Activated CD8-positive, alpha-beta memory T cell treated with anti-CD3 and anti-CD28 coated beads, Interleukin-2, amount 50 U/mL, for 1 hour (primary cell): ENCODE data around the gene SERPINE1.
"Not testable (repeated sequence)": the region's sequence is repeated elsewhere in the genome, so short reads cannot be mapped to it uniquely, and the experiment has no call there.

ENCODE experiments used
- DNase-seq: peaks from one replicate; pipeline ENCODE4 v3.0.0-alpha.2; 2020; ENCODE audit errors: extremely low read depth

Gene SERPINE1

DNA sequence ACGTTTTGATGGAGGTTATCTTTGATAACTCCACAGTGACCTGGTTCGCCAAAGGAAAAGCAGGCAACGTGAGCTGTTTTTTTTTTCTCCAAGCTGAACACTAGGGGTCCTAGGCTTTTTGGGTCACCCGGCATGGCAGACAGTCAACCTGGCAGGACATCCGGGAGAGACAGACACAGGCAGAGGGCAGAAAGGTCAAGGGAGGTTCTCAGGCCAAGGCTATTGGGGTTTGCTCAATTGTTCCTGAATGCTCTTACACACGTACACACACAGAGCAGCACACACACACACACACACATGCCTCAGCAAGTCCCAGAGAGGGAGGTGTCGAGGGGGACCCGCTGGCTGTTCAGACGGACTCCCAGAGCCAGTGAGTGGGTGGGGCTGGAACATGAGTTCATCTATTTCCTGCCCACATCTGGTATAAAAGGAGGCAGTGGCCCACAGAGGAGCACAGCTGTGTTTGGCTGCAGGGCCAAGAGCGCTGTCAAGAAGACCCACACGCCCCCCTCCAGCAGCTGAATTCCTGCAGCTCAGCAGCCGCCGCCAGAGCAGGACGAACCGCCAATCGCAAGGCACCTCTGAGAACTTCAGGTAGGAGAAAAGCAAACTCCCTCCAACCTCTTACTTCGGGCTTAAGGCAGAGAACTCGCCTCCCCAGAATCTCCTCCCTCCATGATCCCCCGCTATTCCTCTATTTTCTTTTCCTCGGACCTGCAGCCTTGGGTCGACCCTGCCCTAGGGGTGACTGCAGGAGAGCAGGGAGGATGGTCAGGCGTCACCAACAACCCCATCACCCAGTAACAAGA is at the start of gene SERPINE1:
TSS of gene SERPINE1 (plus strand) at position 454 of the 809 bp plus-strand sequence. CDS start 1,290 bp downstream, outside the sequence.
- peak; percentile 40 for DNase-seq

DNA sequence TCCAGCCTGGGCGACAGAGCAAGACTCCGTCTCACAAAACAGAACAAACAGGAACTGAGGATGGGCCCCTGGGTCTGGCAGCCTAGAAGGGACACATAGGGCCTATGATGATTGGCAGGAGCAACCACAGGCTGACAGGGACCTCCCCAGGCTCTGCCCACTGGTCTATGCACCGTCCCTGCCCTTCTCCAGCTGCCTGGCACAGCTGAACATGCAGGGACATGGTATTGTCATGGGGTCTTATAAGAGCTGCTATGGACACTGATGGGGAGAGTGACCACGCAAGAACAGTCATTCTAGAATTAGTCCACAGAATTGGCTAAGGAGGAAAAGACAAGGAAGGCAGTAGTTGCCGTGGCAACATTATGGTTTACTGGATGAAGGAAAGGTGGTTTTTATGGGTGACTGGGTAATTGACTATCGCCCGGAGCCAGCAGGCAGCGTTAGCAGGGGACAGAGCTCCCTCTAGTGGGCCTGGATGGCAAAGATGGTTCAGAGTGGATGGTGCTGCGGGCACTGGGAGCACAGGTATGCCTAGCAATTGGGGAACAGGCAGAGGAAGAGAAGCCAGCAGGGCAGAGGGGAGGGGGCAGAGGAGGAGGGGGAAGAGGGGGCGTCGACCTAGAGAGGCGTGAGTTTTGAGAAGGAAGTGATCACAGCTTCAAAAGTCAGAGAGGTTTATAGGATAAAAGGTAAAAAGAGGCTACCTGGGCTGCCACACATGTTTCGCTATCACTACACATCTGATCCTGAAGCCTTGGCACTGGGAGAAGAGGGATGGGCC is 49.4 kb upstream of the SERPINE1 start:
- DNase-seq: peak; percentile 55

DNA sequence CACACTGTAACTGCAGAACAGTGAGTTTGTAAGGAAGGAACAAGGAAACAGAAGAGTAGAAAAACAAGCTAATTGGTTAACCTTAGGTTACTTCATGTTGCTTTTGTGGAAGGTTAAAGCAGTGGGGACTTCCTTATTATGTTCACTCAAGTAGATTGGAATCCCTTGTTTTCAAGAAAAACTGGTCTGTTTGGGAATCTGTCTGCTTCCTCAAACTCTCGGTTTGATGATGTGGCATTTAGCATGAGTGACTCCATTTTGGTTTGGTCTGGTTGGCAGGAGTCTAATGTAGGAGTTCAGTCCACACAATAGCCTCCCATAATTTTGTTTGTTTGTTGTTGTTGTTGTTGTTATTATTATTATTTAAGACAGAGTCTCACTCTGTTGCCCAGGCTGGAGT is 45.5 kb upstream of the SERPINE1 start:
- DNase-seq: no peak

DNA sequence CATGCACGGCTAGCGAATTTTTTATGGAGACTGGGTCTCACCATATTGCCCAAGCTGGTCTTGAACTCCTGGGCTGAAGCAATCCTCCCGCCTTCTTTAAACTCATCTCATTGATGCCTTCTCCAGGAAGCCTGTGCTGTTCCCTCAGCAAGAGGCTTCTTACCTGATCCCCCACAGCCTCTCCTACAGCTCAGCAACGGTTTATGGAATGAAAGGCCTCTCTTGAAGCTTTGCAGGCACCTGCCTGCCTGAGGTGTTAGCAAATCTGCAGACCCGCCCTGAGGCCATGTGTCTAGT is 42.1 kb upstream of the SERPINE1 start:
- no peak for DNase-seq

DNA sequence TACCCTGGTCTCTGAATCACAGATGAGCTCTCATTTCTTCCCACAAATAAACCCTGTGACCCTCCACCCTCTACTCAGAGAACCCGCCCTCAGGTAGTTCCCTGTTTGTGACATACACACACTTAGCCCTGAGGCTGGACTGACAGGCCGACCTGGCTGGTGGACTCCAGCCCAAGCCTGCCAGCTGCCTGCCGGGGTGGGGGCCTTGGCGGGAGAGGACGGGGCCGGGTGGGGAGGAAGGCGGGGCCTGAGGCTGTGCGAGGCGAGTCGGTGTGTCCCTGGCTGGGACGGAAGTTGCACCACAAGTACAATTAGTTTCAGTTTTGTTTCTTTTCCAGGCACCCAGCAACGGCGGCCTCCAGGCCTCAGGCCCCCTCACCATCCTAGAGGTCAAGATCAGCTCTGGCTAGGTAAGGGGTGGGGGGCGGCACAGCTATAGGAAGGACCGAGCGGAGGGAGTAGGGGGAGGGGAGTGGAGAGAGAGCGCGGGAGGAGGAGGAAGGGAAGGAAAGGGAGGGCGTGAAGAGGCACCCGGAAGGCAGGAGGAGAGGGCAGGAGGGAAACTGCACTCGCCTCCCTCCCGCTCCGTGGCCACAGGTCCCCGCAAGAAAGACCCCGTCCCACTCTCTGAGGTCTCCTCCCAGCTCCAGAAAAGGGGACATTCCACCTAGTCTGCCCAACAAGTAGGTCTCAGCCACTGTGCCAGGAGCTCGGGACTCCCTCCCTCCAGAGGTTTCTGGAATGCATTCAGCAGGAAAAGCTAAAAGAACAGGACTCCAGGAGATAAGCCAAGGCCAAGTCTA is 41.5 kb upstream of the SERPINE1 start, which contains the start of gene TRIM56:
TSS of gene TRIM56 (plus strand) at position 320 of the 803 bp plus-strand sequence. CDS start 1,832 bp downstream, outside the sequence.
- peak; percentile 29 for DNase-seq

DNA sequence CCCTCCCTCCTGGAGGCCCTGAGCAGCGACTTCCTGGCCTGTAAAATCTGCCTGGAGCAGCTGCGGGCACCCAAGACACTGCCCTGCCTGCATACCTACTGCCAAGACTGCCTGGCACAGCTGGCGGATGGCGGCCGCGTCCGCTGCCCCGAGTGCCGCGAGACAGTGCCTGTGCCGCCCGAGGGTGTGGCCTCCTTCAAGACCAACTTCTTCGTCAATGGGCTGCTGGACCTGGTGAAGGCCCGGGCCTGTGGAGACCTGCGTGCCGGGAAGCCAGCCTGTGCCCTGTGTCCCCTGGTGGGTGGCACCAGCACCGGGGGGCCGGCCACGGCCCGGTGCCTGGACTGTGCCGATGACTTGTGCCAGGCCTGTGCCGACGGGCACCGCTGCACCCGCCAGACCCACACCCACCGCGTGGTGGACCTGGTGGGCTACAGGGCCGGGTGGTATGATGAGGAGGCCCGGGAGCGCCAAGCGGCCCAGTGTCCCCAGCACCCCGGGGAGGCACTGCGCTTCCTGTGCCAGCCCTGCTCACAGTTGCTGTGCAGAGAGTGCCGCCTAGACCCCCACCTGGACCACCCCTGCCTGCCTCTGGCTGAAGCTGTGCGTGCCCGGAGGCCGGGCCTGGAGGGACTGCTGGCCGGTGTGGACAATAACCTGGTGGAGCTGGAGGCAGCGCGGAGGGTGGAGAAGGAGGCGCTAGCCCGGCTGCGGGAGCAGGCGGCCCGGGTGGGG is 39.4 kb upstream of the SERPINE1 start:
- no peak for DNase-seq

DNA sequence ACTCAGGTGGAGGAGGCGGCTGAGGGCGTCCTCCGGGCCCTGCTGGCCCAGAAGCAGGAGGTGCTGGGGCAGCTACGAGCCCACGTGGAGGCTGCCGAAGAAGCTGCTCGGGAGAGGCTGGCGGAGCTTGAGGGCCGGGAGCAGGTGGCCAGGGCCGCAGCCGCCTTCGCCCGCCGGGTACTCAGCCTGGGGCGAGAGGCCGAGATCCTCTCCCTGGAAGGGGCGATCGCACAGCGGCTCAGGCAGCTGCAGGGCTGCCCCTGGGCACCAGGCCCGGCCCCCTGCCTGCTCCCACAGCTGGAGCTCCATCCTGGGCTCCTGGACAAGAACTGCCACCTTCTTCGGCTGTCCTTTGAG is 38.9 kb upstream of the SERPINE1 start:
- DNase-seq: no peak

DNA sequence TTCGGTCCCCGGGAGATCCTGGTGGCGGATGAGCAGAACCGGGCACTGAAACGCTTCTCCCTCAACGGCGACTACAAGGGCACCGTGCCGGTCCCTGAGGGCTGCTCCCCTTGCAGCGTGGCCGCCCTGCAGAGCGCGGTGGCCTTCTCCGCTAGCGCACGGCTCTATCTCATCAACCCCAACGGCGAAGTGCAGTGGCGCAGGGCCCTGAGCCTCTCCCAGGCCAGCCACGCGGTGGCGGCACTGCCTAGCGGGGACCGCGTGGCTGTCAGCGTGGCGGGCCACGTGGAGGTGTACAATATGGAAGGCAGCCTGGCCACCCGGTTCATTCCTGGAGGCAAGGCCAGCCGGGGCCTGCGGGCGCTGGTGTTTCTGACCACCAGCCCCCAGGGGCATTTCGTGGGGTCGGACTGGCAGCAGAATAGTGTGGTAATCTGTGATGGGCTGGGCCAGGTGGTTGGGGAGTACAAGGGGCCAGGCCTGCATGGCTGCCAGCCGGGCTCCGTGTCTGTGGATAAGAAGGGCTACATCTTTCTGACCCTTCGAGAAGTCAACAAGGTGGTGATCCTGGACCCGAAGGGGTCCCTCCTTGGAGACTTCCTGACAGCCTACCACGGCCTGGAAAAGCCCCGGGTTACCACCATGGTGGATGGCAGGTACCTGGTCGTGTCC is 37.9 kb upstream of the SERPINE1 start:
- DNase-seq: no peak

DNA sequence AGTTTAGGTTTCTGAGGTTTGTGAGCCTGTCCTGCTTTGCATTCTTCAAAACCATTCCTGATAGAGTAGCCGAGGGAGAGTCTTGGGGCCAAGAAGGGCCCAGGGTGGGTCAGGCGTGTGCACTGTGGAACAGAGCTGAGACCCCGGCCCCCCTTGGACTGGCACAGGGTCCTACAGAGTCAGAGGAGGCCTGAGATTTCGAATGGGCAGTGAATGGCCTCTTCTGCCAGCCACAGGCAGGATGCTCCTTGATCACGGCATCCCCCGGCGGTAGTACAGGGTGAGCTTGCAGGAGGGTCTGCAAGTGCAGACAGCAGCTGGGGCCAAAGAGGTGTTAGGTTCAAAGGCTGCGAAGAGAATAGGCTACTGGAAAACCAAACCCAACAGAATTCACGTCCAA is 37.0 kb upstream of the SERPINE1 start:
- DNase-seq: no peak

DNA sequence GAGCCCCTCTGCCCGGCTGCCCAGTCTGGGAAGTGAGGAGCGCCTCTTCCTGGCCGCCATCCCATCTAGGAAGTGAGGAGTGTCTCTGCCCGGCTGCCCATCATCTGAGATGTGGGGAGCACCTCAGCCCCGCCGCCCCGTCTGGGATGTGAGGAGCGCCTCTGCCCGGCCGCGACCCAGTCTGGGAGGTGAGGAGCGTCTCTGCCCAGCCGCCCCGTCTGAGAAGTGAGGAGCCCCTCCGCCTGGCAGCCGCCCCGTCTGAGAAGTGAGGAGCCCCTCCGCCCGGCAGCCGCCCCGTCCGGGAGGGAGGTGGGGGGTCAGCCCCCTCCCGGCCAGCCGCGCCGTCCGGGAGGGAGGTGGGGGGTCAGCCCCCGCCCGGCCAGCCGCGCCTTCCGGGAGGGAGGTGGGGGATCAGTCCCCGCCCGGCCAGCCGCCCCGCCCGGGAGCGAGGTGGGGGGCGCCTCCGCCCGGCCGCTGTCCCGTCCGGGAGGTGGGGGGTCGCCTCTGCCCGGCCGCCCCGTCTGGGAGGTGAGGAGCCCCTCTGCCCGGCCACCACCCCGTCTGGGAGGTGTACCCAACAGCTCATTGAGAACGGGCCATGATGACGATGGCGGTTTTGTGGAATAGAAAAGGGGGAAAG is 34.5 kb upstream of the SERPINE1 start:
- not testable (repeated sequence) for DNase-seq

DNA sequence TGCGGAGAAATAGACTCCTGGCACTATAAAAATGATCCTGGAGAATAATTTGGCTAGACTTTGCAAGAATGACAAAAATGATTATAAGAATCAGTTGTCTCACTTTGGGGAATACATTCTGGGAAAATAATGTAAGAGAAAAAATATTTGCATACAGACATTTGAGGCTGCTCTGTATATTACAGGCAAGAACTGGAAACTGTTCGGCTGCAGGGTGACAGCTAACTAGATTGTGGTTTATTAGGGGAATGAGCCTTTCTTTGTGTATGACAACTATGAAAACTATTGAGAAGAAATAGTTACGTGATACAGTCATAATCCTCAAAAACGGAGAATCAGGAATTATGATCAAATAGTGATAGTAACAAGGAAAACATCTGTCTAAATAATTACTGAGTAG is 33.0 kb upstream of the SERPINE1 start:
- DNase-seq: no peak

DNA sequence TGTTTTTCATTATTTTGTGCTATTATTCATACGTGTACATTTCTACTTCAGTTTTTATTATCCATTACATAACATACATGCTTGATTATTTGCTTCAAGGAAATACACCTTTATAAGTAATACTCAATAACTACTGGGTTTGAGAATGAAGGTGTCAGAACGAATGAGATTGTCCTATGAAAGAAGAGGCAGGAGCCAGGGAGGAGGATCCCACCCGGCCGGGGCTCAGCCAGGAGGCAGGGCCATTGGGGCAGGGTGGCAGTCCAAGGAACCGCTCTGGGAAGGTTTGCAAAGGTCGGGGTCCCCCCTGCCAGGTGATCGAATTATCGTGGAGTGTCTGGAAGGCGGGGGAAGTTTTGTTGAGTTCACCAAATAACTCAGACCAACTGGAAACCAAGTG is 32.5 kb upstream of the SERPINE1 start:
- DNase-seq: no peak

DNA sequence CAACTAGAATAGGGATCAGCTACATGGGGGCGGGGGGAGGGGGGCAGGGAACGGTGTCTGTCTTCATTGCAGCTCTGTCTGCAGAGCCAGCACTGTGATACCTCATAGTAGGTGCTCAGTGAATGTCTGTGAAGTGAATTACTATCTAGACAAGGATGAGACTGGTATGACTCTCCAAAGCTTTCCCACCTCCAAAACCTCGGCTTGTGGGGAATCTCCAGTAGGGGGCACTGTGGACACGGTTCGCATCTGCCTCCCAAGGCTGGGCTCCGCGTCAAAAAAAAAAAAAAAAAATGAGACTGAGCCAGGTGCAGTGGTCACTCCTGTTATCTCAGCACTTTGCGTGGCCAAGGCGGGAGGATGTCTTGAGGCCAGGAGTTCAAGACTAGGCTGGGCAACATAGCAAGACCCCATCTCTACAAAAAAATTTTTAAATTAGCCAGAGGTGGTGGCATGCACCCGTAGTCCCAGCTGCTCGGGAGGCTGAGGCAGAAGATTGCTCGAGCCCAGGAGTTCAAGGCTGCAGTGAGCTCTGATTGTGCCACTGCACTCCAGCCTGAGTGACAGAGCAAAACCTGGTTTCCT is 32.0 kb upstream of the SERPINE1 start:
- no peak for DNase-seq

DNA sequence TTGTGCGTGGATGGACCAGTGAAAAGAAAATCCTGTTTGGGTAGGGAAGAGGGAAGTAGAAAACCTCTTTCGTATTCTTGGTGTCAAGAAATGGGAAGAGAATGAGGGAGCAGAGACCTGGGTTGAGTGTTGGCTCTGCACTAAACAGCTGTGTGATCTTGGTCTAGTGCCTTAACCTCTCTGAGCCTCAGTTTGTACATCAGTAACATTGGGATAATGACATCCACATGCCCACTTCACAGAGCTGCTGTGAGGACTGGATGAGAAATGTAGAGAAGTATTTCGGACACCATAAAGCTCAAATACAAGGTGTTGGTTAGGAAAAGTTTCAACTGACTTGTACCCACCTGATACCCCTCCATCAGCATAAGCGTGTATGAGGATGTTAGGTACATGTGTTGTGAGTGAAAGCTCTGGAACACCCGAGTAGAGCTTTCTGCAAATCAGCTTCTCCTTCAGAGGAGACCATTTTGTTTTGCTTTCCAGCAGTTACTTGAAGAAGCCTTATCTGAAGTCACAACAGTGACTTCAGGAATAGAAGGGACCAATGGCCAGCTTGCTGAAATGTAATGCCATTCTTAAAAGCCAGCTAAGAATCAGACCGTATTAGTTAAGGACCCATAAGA is 30.5 kb upstream of the SERPINE1 start:
- DNase-seq: no peak

DNA sequence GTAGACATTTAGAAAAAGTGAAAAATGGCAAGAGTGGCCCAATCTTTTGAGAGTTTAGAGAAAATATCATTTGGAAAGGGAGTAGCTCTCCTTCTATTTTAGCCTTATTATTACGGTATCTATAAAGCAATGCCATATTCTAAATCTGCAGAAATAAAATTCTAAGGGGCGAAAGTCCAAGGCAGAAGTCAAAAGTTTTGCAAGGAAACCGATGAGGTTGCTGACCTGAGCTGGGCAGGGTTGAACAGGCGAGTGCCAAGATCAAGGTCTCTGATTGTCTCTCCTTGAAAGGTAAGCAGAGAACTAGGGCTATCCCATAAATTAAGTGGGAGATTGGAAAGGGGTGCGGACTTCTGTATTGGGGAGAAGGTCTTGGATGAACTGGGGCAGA is 30.0 kb upstream of the SERPINE1 start:
- no peak for DNase-seq

DNA sequence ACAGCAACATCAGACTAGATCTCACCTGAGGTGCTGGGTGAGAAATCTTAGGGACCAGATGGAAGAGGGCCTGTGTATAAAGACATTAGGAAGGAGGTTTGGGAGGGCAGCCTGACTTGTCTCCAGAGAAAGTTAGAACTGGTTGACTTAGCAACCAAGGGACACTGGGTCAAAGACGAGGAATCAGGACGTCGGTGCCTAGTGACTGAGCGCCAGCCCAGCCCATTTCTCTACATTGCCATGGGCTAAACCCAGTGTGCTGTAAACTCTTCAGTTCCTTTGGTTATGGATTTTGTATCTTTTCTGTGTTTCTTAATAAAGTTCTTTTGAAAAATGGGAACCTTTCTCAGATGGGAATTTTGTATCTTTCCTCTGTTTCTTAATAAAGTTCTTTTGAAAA is 29.3 kb upstream of the SERPINE1 start:
- DNase-seq: no peak

DNA sequence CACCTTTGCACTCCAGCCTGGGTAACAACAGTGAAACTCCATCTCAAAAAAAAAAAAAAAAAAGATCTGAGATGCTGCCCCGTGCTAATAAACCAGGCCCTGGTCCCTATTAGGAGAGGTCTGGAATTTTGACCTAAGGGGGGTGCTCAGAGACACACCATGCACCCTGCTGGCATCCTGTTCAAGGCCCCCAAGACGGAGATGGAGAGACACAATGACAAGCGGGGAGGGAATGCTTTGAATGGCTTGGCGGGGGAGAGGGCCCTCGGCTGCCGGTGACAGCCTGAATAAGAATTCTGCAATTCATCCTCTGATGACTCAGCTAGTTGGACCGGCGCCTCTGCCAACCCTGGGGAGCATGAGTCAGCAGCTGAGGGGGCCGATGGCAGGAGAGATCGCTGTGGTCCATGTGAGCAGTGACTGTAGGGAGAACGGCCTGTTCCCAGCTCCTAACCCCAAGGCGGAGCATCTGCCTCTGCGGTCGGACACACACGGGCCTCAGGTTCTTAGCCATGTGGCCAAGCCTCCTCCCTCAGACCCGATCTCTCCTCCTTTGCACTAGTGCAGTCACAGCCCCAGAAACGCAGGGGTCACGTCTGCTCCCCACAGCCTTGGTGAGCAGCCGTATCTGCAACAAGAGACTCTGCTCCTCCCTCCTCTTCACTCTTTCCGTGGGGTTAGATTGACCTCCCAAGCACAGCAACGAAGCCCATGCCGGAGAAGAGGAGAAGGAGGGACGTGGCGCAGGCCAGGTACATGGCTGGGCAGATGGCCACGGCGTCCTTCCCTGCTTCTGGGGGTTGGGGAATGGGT is 26.7 kb upstream of the SERPINE1 start:
- no peak for DNase-seq

DNA sequence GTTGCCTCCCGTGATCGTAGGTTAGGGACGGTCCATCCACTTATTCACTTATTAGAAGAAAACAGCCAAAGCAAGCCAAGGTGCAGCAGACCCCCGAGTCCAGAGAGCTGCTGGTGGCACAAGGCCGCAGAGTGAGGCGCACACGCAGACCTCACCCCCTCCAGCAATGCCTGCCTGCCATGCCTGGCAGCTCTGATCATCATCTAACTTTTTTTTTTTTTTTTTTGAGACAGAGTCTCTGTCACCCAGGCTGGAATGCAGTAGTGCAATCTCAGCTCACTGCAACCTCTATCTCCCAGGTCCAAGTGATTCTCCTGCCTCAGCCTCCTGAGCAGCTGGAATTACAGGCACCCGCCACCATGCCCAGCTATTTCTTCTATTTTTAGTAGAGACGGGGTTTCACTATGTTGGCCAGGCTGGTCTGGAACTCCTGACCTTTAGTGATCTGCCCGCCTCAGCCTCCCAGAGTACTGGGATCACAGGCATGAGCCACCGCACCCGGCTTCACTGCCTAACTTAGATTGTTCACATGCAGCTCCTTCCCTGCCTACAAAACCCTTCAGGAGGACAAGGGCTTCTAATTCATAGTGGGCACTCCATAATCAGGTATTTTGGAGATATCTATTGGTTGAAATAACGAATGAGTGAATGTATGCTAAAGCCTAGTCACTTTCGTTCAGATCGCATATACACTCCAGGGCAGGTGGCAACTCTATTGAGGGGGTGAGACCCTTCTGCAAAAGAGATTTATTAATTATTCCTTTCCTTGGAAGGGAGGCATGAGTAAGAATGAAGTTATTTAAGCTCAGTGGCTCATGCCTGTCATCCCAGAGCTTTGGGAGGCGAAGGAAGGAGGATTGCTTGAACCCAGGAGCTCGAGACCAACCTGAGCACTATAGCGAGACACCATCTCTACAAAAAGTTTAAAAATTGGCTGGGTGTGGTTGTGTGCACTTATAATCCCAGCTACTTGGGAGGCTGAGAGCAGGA is 25.8 kb upstream of the SERPINE1 start:
- DNase-seq: no peak
